HL-60 (cell line): ENCODE measurements around the gene POFUT1.

Experiments used
- DNase-seq, 2 experiments: peaks; one replicate each; pipeline ENCODE4 v3.0.0-alpha.2; 2010 to 2020; ENCODE audit warnings: low read depth in 1 of 2, low spot score in 1 of 2
- H3K27ac ChIP-seq: fragments of 250-450 bp; sonication (Bioruptor Pico); replicated peaks from 2 replicates; pipeline ENCODE4 v1.5.1; 2020; ENCODE audit warnings: mild to moderate bottlenecking, moderate library complexity
- H3K27me3 ChIP-seq: fragments of 250-450 bp; sonication (Bioruptor Pico); 2 replicates; pipeline ENCODE4 v1.5.1; 2021; ENCODE audit warnings: mild to moderate bottlenecking, moderate library complexity; ENCODE audit not compliant: insufficient read depth, poor library complexity, severe bottlenecking
- H3K4me3 ChIP-seq: replicated peaks from 2 replicates; pipeline ENCODE4 v1.5.1; 2011; ENCODE audit warnings: mild to moderate bottlenecking, control low read depth, low read length; ENCODE audit not compliant: insufficient read depth
- GABPA ChIP-seq: IDR thresholded peaks from 2 replicates; pipeline ENCODE4 v1.6.1; 2012; ENCODE audit warnings: low read depth
- POLR2AphosphoS5 ChIP-seq: IDR thresholded peaks from 2 replicates; pipeline ENCODE4 v1.6.1; 2012; ENCODE audit warnings: low read depth
- SPI1 ChIP-seq: IDR thresholded peaks from 2 replicates; pipeline ENCODE4 v1.6.1; 2012; ENCODE audit warnings: low read depth, mild to moderate bottlenecking, borderline replicate concordance
- TF ChIP-seq, protein P1 (sequence below): IDR thresholded peaks from one replicate; pipeline ENCODE4 v1.5.1; 2011; ENCODE audit warnings: low read length, control low read depth, inconsistent platforms; ENCODE audit not compliant: insufficient read depth
- TF ChIP-seq, protein P2 (sequence below): IDR thresholded peaks from 2 replicates; pipeline ENCODE4 v1.6.1; 2012; ENCODE audit warnings: low read depth; ENCODE audit not compliant: insufficient replicate concordance

Gene POFUT1

DNA sequence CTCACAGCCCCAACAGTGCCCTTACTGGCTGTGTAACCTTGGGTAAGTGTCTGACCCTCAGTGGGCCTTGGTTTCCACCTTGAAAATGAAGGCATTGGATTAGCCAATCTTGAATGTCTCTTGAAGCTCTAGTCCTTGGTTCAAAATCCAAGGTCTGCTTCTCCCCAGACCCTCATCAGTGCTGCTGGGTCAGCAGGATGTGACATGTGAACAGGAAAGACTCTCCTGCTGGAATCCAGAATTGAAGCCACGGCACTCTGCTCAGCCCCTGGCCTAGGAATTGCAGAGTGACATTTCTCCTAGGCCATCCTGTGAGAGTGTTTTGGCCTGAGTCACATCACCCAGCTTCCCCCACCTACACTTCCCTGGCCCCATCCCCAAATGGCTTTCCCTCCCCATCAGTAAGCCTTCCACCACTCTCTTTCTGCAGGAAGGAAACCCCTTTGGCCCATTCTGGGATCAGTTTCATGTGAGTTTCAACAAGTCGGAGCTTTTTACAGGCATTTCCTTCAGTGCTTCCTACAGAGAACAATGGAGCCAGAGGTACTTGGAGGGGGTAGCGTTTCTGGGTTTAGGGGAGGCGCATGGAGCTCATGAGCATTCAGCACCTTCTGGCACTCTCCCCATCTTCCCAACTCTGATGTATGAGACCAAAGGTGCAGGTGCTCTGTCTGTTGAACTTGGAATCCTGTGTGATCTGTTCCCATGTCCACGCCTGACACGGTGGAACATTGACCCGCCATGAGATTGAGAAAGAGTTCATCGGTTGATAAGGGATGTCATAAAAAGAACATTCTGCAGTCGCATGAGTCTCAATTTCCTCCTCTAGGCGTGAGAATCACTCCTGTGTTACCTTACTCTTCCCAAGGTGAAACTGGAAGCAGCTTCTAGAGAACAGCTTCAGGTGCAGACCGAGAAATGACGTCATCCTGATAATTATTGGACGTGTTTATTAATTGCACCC lies 8.8 kb downstream of the POFUT1 start:
- H3K27me3 ChIP-seq = no peaks in the 10 kb centered on the region
- no peak for TF ChIP-seq POLR2AphosphoS5
- TF ChIP-seq, protein P1, sequence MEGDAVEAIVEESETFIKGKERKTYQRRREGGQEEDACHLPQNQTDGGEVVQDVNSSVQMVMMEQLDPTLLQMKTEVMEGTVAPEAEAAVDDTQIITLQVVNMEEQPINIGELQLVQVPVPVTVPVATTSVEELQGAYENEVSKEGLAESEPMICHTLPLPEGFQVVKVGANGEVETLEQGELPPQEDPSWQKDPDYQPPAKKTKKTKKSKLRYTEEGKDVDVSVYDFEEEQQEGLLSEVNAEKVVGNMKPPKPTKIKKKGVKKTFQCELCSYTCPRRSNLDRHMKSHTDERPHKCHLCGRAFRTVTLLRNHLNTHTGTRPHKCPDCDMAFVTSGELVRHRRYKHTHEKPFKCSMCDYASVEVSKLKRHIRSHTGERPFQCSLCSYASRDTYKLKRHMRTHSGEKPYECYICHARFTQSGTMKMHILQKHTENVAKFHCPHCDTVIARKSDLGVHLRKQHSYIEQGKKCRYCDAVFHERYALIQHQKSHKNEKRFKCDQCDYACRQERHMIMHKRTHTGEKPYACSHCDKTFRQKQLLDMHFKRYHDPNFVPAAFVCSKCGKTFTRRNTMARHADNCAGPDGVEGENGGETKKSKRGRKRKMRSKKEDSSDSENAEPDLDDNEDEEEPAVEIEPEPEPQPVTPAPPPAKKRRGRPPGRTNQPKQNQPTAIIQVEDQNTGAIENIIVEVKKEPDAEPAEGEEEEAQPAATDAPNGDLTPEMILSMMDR = no peak
- no peak for TF ChIP-seq SPI1
- no peak for TF ChIP-seq GABPA
- TF ChIP-seq, protein P2, sequence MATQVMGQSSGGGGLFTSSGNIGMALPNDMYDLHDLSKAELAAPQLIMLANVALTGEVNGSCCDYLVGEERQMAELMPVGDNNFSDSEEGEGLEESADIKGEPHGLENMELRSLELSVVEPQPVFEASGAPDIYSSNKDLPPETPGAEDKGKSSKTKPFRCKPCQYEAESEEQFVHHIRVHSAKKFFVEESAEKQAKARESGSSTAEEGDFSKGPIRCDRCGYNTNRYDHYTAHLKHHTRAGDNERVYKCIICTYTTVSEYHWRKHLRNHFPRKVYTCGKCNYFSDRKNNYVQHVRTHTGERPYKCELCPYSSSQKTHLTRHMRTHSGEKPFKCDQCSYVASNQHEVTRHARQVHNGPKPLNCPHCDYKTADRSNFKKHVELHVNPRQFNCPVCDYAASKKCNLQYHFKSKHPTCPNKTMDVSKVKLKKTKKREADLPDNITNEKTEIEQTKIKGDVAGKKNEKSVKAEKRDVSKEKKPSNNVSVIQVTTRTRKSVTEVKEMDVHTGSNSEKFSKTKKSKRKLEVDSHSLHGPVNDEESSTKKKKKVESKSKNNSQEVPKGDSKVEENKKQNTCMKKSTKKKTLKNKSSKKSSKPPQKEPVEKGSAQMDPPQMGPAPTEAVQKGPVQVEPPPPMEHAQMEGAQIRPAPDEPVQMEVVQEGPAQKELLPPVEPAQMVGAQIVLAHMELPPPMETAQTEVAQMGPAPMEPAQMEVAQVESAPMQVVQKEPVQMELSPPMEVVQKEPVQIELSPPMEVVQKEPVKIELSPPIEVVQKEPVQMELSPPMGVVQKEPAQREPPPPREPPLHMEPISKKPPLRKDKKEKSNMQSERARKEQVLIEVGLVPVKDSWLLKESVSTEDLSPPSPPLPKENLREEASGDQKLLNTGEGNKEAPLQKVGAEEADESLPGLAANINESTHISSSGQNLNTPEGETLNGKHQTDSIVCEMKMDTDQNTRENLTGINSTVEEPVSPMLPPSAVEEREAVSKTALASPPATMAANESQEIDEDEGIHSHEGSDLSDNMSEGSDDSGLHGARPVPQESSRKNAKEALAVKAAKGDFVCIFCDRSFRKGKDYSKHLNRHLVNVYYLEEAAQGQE = no peak
- H3K27ac ChIP-seq = no peak overlapping the region
- no peak for DNase-seq
- no peak overlapping the region for H3K4me3 ChIP-seq

DNA sequence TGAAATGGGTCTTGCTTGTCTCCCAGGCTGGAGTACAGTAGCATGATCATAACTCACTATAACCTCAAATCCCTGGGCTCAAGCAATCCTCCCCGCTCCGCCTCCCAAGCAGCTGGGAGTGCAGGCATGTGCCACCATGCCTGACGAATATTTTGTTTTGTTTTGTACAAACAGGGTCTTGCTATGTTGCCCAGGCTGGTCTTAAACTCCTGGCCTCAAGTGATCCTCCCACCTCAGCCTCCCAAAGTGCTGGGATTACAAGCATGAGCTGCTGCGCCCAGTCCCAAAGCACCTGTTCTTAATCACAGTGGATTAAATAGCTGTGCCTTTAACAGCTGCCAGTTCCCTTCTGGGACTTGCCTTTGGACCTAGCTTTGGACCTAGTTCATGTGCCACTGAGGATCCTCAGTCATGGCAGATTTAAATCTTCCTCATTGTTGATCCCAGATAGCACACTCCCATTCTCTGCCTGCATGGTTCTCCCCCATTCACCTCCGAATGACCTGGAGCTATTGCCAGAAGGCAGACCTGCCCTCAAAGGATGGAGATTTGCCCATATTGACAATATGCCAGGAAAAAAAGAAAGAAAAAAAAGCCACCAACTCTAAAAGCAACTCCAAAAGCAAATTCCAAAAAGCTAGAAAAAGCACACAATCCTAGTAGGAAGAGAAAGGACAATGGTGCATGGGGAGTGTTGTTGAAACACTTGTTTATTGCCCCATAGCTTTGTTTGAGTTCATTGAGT lies 10.6 kb downstream of the POFUT1 start:
- Histone ChIP-seq H3K27me3 (no peaks in the 10 kb centered on the region), H3K4me3 (no peak overlapping the region), H3K27ac (no peak overlapping the region)
- TF ChIP-seq, protein P2 = no peak
- TF ChIP-seq SPI1 (no peak), POLR2AphosphoS5 (no peak), GABPA (no peak)
- TF ChIP-seq, protein P1 = no peak
- DNase-seq = no peak

DNA sequence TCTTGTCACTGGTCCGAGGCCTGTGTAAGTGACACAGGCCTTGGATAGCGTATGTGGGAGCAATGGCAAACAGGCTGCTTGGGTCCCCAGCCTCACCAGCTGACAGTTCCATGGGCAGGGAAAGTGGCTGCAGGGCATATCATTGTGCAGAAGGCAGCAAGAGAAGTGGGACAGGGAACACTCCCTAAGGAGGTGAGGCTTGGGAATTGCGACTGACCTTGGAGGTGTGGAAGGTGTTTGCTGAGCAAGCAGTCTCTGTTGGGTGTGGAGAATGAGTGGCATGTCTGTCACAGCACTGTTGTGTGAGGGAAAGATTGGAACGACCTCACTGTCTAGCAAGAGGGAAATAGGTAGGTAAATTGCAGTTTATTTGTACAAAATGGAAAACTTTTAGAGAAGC lies 16.8 kb downstream of the POFUT1 start:
- no peak for TF ChIP-seq GABPA
- TF ChIP-seq, protein P2 = no peak
- no peak for TF ChIP-seq POLR2AphosphoS5
- TF ChIP-seq SPI1 = no peak
- TF ChIP-seq, protein P1 = no peak
- Histone ChIP-seq H3K27me3 (no peaks in the 10 kb centered on the region), H3K4me3 (no peak overlapping the region), H3K27ac (no peak overlapping the region)
- DNase-seq = no peak
